Tibial nerve (tissue), 4 donors: ENCODE measurements around the gene ARHGEF11. TPM values are rescaled to one million over a fixed set of nuclear protein-coding genes. Genes with fewer than 3 reads are reported as not detected.

ENCODE experiments used
- DNase-seq, 2 donors: peaks; one replicate each; pipeline ENCODE4 v3.0.0-alpha.2; 2019; ENCODE audit warnings: low spot score in 2 of 2
- H3K27ac ChIP-seq, 4 donors: fragments of 200-600 bp; sonication (generic) in 3 of 4; one replicate each; pipeline ENCODE4 v1.5.1; 2017 to 2019; ENCODE audit warnings: mild to moderate bottlenecking in 1 of 4
- H3K27me3 ChIP-seq, 2 donors: fragments of 200-600 bp; sonication (generic) in 1 of 2; one replicate each; pipeline versions ENCODE4 v1.5.1 to v1.6.0; 2017 to 2019
- H3K36me3 ChIP-seq, 3 donors: fragments of 200-600 bp; sonication (generic); one replicate each; pipeline ENCODE4 v1.5.1; 2018 to 2019
- H3K4me1 ChIP-seq, 4 donors: fragments of 200-600 bp; sonication (generic) in 3 of 4; one replicate each; pipeline ENCODE4 v1.5.1; 2017 to 2019
- H3K4me3 ChIP-seq, 4 donors: fragments of 200-600 bp; sonication (generic) in 3 of 4; one replicate each; pipeline ENCODE4 v1.5.1; 2017 to 2019; ENCODE audit warnings: mild to moderate bottlenecking in 1 of 4, moderate library complexity in 1 of 4
- H3K9me3 ChIP-seq, 4 donors: fragments of 200-600 bp; sonication (generic) in 3 of 4; one replicate each; pipeline ENCODE4 v1.5.1; 2017 to 2019
- EP300 ChIP-seq, 2 donors: sonication (generic); formaldehyde crosslinking; IDR thresholded peaks; one replicate each; pipeline ENCODE4 v1.6.1; 2017; ENCODE audit warnings: antibody characterized with exemption in 2 of 2, mild to moderate bottlenecking in 1 of 2
- POLR2A ChIP-seq, 2 donors: fragments of 450-650 bp; IDR thresholded peaks; one replicate each; pipeline ENCODE4 v1.6.1; 2017; ENCODE audit warnings: antibody characterized with exemption in 2 of 2, mild to moderate bottlenecking in 2 of 2, moderate library complexity in 2 of 2
- WGBS, 2 donors: methylation state at CpG; one replicate each; pipeline ENCODE4 v1.1.5; 2018; 5-methylcytosine and 5-hydroxymethylcytosine counted together
- total RNA-seq, 4 donors: library from RNA; depleted of rRNA; stranded (reverse); fragments of >200 nt; gene quantifications; one replicate each; pipeline ENCODE4 v1.1.0, GENCODE V29; 2016
- TF ChIP-seq, protein P1 (sequence below), 5 experiments: fragments of 200-600 bp in 3 of 5; fragments of 450-650 bp in 2 of 5; sonication (generic) in 3 of 5; IDR thresholded peaks; one replicate each; pipeline ENCODE4 v1.5.1; 2016 to 2019; ENCODE audit warnings: antibody characterized with exemption in 5 of 5, mild to moderate bottlenecking in 3 of 5, moderate library complexity in 2 of 5

The ARHGEF11 gene
- total RNA-seq, 4 donors from 2014 or later, result 41.3 to 58.4 (median 46.8) TPM

DNA sequence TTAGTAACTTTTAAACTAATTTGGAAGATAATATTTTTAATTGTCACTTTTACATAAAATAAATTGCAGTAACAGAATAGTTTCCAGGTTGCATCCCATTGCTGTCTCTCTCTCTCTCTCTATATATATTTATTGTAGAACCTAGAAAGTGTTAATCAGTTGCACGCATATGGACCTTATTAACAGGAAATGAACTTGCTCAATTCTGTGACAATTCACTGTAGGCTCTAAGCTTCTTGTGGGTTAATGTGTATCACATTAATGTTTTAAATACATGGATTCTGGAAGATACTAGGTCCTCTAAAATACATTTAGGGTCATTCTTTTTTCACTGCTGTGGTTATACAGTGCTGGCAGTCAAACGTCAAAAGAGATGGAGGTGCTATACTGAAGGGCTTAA, 92.0 kb downstream of the ARHGEF11 start:
- H3K27ac ChIP-seq, result no peak overlapping the region
- H3K4me1 ChIP-seq, result no peaks in the 10 kb centered on the region
- no peaks in the 10 kb centered on the region for H3K27me3 ChIP-seq
- H3K4me3 ChIP-seq, result no peak overlapping the region
- TF ChIP-seq POLR2A (IDR thresholded peaks at IDR 0.05) (no peak), EP300 (IDR thresholded peaks at IDR 0.05) (no peak)
- TF ChIP-seq, protein P1, sequence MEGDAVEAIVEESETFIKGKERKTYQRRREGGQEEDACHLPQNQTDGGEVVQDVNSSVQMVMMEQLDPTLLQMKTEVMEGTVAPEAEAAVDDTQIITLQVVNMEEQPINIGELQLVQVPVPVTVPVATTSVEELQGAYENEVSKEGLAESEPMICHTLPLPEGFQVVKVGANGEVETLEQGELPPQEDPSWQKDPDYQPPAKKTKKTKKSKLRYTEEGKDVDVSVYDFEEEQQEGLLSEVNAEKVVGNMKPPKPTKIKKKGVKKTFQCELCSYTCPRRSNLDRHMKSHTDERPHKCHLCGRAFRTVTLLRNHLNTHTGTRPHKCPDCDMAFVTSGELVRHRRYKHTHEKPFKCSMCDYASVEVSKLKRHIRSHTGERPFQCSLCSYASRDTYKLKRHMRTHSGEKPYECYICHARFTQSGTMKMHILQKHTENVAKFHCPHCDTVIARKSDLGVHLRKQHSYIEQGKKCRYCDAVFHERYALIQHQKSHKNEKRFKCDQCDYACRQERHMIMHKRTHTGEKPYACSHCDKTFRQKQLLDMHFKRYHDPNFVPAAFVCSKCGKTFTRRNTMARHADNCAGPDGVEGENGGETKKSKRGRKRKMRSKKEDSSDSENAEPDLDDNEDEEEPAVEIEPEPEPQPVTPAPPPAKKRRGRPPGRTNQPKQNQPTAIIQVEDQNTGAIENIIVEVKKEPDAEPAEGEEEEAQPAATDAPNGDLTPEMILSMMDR (IDR thresholded peaks at IDR 0.05), result no peak
- H3K9me3 ChIP-seq, result no peaks in the 10 kb centered on the region
- no peak for DNase-seq
- WGBS, 2 donors, result 53 to 74% methylated on average over 2 of the region's 2 CpGs
- H3K36me3 ChIP-seq, result peaks cover 0 to 98% (median 20%) of the 10 kb centered on the region in 3 donors

DNA sequence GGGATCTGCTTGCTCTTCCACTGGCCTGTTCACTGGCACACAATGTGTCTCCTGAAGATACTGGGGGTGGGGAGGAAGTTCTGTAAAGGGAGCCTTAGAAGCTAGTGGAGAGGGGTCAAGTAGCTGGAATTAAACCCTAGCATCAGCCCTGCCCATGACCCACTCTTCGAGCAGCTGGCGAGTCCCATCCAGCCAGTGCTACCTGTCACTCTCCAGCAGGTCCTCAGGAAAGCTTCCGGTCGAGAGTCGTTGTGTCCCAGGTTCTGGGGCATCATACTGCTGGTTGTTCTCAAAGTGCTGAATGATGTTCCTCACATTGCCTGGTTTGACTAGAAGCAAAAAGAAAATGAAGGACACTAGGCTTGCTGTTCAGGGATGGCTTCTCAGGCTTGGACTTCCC, 94.2 kb downstream of the ARHGEF11 start:
- Histone ChIP-seq H3K9me3 (no peaks in the 10 kb centered on the region), H3K36me3 (peaks cover 0 to 98% (median 15%) of the 10 kb centered on the region in 3 donors), H3K4me1 (no peaks in the 10 kb centered on the region), H3K4me3 (no peak overlapping the region), H3K27ac (no peak overlapping the region), H3K27me3 (no peaks in the 10 kb centered on the region)
- 92 to 94% methylated on average over 5 of the region's 5 CpGs for WGBS, 2 donors
- TF ChIP-seq, protein P1 (IDR thresholded peaks at IDR 0.05), result no peak
- TF ChIP-seq POLR2A (IDR thresholded peaks at IDR 0.05) (no peak), EP300 (IDR thresholded peaks at IDR 0.05) (no peak)
- no peak for DNase-seq

- WGBS, 2 donors, result 92% methylated on average over 5 of the region's 5 CpGs
- H3K4me1 ChIP-seq, result no peaks in the 10 kb centered on the region
- H3K27me3 ChIP-seq, result no peaks in the 10 kb centered on the region
- no peak for DNase-seq
- no peaks in the 10 kb centered on the region for H3K9me3 ChIP-seq
- peaks cover 0 to 98% (median 6%) of the 10 kb centered on the region in 3 donors for H3K36me3 ChIP-seq
- TF ChIP-seq EP300 (IDR thresholded peaks at IDR 0.05) (no peak), POLR2A (IDR thresholded peaks at IDR 0.05) (no peak)
- TF ChIP-seq, protein P1 (IDR thresholded peaks at IDR 0.05), result no peak
- no peak overlapping the region for H3K4me3 ChIP-seq
- no peak overlapping the region for H3K27ac ChIP-seq
Observed at GRCh38 chr1:156949127-156949526, 96.4 kb downstream of the ARHGEF11 start.

DNA sequence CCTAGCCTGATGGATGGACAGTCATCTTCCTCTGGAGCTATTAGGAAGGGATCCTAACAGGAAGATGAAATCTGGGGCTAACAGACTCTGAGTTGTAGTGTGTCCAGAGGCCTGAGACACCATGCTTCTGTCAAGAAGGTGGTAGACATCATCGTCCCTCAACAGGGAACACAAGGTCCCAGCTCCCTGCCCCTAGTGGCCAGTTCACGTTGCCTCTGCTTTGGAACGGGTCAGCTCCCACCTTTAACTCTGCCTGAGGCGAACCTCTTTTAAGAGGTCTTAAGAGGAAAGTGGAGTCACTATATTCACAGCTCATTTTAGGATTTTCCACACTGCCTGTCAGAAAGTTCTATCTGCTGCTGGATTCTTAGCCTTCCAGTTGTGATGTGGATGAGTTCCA, 96.8 kb downstream of the ARHGEF11 start:
- TF ChIP-seq EP300 (IDR thresholded peaks at IDR 0.05) (no peak), POLR2A (IDR thresholded peaks at IDR 0.05) (no peak)
- TF ChIP-seq, protein P1 (IDR thresholded peaks at IDR 0.05), result no peak
- Histone ChIP-seq H3K36me3 (peaks cover 0 to 98% (median 6%) of the 10 kb centered on the region in 3 donors), H3K4me3 (no peak overlapping the region), H3K4me1 (no peaks in the 10 kb centered on the region), H3K9me3 (no peaks in the 10 kb centered on the region), H3K27ac (no peak overlapping the region), H3K27me3 (no peaks in the 10 kb centered on the region)
- DNase-seq, result no peak
- WGBS, 2 donors, result 67 to 70% methylated on average over 4 of the region's 4 CpGs

DNA sequence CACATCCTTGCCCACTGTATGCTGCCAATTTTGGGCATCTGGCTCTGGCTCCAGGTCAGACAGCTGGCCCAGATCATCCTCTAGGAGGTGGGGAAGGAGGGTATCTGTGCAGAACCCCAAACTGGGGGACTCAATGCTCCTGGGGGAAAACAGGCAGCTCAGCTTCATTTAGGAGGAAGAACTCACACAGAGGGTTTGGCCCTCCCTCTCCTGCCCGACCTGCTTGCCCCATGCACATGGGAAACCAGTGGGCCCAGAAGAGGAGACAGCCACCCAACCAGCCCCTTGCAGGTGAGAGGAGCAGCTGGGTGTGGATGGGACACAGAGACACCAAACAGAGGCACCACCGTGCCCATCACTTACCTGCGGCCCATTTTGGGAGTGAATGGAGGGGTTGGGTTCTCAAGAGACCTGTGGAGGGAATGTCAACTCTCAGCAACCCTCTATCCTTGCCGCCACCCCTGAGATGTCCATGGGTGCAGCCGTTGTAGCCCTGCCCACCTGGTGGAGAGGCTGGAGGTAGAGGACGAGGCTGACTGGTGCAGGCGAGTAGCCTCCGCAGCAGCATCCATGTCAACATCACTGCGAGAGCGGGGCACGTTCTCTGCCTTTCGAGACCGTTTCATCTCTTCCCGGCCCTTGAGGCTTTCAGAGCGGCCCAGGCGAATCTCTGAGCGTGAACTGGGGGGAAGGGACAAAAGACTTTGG, 97.6 kb downstream of the ARHGEF11 start:
- Histone ChIP-seq H3K27me3 (no peaks in the 10 kb centered on the region), H3K36me3 (peaks cover 0 to 100% (median 4%) of the 10 kb centered on the region in 3 donors)
- 93 to 96% methylated on average over 16 to 17 of the region's 17 CpGs for WGBS, 2 donors

More for the DNA sequence above, 97.6 kb downstream of the ARHGEF11 start:
- H3K4me1 ChIP-seq, result no peaks in the 10 kb centered on the region
- no peak overlapping the region for H3K27ac ChIP-seq
- no peak for TF ChIP-seq EP300 (IDR thresholded peaks at IDR 0.05)
- TF ChIP-seq, protein P1 (IDR thresholded peaks at IDR 0.05), result no peak
- no peak for TF ChIP-seq POLR2A (IDR thresholded peaks at IDR 0.05)
- DNase-seq, result no peak
- no peaks in the 10 kb centered on the region for H3K9me3 ChIP-seq
- no peak overlapping the region for H3K4me3 ChIP-seq
